HG02763 (cell line): ENCODE results near the gene CAMK2B.

Experiments used
- ATAC-seq: cut with Tn5 transposase; IDR thresholded peaks from one replicate; pipeline ENCODE4 v1.9.1; 2021; ENCODE audit warnings: mild to moderate bottlenecking, moderate library complexity; ENCODE audit not compliant: unreplicated experiment

CAMK2B gene

DNA sequence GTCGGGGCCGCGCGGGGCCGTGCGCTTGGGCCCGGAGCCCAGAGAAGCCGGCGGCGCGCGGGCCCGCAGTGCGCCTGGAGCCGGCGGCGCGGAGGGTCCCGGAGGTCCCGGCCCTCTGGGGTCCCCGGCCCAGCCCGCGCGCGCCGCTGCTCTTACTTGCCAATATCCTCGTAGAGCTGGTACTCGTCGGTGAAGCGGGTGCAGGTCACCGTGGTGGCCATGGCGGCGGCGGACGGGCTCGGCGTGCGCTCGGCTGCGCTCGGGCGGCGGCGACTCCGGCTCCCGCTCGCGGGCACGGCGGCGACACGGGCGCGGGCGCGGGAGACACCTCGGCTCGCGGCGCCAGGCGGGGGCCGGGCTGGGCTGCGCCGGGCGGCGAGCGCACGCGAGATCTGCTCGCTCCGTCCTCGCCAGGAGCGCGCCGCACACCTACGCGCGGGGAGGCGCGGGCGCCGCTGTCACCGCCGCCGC, at the start of gene CAMK2B:
TSS of gene CAMK2B (minus strand) at position 394 of the 471 bp plus-strand sequence. CDS start at position 221, 173 bp downstream.
- ATAC-seq = no peak

DNA sequence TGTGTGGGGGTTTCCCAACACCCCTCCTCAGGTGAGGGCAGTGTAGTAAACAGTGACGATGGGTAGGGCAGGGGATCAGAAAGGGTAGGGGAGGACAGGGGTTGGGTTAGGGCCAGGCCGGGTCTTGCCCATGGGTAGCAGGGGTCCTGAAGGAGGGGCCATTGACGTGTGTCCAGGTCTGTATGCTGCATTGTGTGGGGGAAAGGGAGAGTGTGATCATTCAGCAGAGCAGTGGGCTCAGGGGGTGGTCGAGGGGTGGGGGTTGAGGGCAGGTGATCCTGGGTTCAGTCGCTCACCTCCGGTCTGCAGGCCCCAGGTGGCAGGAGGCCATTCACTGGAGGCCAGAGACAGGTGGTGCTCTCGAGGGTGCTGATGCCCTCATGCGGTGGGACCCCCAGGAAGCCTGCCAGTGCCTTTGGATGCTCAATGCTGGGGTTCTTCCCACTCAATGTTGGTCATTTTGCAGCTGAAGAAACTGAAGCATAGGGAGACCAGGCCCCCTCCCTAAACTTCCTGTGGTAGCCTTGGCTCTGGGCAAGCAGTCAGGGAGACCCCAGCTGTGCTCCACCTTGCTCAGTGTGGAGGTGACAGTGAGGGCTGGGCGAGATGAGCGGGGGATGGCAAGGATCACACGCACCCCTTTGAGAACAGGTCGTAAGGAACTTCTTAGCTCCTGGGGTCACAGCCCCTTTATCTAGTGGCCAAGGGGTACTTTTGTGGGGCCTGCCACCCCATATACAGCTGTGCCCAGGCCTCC, 48.8 kb upstream of the CAMK2B start:
- no peak for ATAC-seq

DNA sequence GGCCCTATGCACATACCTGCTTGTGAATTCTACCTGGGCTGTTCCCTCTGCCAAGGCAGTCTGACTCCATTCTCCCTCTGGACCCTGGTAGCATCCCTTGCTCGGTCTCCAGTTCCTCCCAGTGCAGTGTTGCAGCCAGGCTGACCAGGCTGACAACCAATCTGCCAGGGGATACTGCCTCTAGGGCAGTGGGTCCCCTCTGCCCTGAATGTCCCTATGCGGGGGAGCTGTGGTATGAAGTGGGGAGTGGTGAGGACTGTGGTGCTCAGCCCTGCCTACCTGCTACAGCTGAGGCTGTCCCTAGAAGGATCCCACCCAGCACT, 48.0 kb upstream of the CAMK2B start:
- ATAC-seq = no peak

DNA sequence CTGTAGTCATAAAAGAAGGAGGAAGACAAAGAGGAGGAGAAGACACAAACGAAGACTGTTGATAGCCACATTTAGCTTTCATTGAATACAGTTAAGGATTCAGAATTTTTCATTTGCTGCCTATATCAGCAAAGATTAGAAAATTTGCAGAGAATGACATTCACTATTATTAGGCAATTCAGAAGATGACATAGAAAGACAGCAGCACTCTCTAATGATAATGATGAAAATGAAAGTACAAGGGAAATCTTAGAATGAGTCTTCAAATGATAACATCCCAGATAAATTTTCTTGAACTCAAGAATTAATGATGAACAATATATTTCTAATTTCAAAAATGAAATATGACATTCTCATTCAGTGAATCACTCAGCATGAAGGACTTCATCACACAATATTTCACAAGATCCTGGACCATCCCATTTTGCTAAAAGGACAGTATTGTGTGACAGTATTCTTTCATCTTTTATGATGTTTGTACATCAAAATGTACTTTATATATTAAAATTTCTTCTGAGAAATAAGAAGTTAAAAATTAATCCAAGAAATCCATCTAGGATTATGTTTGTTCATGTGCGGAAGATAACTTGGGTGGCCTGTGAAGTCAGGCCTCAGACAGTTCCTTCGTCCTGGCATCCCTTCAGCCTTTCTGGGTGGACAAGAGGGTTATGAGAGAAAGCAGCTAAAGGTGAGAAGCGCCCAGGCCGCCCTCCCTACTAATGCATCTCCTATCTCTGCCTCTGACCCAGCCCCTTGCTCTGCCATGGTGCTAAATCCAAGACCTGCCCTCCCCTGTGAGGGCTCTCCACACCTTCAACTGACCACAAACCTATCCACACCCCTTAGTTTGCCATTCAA, 47.4 kb upstream of the CAMK2B start:
- no peak for ATAC-seq

DNA sequence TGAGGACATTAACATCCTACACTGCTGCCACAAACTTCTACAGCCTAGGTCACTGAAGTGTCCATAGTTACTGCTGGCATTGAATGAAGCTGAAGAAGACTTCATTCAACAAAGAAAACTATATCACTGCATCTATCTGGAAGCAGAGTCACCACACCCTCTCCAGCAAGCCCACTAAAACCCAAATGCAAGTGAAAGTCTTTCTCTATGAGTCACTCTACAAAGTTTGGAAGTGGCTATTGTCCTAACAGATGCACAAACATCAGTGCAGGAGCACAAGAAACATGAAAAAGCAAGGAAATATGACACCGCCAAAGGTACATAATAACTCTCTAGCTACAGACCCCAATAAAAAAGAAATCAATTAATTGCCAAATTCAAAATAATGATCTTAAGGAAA, 43.5 kb upstream of the CAMK2B start:
- no peak for ATAC-seq

DNA sequence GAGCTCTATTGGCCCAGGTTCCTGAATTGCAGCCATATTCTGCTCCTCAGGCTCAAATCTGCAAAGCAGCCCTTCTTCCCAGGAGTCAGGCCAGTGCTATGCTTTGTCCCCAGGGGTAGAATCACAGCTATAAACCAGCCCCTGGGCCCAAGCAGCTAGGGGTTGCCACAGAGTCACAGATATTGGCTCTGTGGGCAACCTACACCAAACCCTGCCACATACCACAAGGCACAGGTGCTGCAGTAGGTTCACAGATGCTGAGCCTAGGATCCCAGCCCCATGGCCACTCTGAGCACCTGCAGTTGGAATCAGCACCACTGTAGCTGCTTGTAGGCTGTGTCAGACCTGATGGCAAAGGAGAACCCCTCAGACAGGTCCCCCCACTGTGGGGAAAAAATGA, 43.1 kb upstream of the CAMK2B start:
- ATAC-seq = no peak

DNA sequence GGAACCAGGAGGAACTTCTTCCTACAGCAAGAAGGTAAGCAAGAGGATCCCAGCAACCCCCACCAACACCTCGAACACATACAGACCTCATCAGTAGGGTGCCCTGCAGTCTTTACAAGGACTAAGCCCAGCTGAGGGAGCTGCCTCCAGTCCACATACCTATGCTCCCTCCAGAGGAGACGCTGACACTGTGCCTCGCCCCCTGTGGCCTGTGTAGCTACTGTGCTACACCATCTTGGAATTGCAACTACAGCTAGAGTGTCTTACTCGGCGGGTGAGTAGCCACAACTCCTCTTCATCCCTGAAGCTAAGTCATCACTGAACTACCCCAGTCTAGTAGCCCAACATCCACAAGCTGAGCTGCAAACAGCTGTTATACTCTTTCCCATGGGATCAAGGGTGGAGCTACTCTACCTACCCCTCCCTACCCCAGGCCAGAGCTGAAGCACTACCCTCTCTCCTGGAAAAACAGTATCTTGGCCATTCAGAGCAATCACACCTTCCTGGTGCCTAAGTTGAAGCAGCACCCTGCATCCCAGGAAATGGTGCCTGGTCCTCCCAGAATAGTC, 42.2 kb upstream of the CAMK2B start:
- ATAC-seq = no peak

DNA sequence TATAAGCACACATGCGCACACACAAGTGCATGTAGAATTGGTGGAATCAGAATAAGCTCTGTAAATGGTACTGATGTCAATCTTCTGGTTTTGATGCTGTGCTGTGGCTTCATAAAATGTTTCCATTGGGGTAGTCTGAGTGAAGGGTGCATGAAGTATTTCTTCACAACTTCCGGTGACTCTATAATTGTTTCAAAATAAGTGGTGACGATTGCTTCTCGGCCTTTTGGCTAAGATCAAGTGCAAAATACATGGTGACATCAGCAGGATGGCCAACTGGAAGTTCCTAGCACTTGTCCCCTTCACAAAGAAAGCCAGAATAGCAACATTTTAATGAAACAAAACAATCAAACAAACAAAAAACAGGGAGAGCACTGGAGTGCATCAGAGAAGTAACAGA, 41.6 kb upstream of the CAMK2B start:
- ATAC-seq = no peak

DNA sequence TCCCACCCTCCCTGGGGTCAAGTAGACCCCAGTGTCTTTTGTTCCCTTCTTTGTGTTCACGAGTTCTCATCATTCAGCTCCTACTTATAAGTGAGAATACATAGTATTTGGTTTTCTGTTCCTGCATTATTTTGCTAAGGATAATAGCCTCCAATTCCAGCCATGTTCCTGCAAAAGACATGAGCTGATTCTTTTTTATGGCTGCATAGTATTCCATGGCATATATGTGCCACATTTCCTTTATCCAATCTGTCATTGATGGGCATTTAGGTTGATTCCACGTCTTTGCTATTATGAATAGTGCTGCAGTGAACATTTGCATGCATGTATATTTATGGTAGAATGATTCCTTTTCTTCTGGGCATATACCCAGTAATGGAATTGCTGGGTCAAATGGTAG, 28.3 kb upstream of the CAMK2B start:
- ATAC-seq = no peak

DNA sequence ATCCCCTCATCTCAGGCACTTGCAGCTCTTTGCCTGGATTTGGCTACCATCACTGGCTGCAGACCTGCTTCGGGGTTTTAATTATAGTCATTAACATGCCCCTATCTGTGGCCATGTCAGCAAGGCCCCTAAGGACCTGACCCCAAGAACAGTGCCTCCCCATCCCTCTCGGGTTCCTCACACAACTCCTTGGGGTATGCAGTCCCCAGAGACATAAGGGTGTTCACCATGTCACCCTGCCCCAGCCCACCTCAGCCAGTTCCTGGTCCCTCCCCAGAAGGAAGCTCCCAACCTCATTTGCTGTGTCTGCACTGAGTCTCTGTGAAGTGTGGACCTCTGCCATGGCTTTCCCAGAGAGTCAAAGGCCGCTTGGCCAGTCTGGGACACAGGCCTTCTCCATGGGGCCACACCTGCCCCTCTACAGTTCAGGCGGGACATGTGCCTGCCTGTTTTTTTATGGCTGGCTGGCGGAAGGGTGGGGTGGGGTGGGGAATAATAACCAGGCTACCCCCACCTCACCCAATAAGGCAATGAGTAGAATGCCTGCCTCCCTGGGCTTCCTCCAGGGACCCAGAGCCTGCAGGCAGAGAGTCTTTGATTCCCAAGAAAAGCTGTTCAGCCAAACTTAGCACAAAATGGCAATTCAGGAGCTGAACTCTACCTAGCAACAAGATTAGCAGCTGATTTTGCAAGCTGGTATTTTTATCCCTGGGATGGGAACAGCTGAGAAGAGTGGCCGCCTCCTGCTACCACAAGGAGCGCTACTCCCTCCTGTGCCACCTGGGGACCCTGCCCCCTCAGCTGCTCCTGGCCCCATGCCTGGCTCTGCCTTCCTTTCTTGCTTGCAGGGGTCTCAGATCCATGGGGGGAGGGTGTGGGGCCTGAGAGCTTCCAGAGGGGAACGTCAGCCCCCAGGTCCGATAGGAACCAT, 23.7 kb upstream of the CAMK2B start:
- no peak for ATAC-seq

DNA sequence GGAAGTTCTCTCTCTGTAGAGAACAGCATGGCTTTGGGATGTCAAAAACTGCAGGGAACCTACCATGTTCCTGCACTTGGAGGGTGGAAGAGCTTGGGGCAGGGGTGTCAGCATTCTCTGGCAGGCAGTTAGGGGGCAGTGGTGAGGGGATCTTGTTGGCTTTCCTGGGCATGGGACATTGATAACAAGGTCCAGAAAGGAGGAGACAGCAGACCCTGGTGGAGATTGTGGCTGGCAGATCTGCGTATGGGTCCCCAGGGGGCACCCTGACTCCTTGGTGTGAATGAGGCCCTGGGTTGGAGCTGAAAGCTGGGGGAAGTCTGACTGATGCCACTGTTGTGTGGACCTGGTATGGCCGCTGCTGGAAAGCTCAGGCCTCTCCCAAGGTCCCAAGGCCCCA, 22.9 kb upstream of the CAMK2B start:
- no peak for ATAC-seq

DNA sequence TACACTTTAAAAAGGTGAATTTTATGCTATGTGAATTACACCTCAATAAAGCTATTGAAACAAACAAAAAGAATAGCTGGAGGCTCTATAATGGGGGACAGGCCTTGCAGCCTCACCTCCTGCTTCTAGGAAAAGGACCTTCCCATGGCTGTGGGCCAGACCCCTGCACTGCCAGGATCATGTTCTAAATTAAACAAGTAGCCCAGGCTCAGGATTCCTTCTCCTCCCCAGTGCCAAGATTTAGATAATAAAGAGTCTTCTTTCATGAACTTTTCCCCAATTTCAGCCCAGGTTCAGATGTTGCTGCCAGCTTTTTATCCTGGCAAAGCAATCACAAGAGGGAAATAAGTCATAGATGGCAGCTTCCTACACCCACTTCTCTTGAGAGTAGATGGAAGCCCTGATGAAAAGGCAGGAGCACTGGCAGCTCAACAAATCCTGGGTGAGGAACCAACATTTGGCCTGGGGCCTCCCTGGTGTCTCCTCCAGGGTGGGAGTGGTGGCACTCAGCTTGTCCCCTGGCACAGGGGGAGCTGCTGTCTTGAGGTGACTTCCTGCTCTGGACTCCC, 22.2 kb upstream of the CAMK2B start:
- no peak for ATAC-seq

DNA sequence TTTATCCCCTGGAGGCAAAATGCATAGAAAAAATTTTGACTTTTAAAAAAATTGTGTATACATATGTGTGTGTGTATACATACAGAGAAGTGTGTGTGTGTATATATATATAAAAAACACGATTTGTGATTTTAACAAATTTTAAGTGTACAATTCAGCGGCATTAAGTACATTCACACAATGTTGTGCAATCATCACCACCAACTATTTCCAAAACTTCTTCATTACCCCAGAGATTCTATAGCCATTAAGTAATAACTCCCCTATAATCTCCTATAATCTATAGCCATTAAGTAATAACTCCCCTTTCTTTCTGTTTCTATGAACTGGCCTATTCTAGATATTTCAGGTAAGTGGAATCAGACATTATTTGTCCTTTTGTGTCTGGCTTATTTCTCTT, 20.7 kb upstream of the CAMK2B start:
- no peak for ATAC-seq

DNA sequence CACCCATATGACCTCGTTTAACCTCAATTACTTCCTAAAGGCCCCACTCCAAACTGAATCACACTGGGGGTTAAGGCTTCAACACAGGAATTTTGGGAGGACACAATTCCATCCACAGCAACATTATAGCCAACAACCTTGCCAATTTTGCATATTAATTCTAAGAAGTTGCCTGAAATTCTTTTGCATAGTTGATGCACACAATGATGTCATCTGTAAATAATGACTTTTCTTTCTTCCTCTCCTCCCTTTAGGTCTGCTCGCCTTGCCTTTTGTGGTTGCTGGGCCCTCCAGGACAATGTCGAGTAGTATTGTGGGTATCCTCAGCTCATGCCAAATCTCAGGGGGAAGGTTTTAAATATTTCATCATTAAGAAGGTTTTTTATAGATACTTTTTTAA, 16.0 kb upstream of the CAMK2B start:
- ATAC-seq = no peak

DNA sequence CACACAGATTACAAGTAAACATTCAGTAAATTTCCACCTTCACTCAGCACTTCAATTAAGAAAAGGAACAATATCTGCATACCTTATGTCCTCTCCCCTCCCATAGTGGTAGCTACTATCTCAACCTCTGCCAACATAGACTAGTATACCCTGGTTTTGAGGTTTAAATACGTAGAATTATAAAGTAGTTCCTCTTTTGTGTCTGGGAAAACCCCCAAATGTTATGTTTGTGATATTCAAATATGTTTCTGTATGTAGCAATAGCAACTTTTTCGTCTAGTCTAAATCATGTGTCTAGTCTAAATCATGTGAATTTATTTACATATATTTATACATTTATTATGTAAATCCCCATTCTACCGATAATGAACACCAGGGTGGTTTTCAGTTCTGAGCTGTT, 13.2 kb upstream of the CAMK2B start:
- no peak for ATAC-seq

DNA sequence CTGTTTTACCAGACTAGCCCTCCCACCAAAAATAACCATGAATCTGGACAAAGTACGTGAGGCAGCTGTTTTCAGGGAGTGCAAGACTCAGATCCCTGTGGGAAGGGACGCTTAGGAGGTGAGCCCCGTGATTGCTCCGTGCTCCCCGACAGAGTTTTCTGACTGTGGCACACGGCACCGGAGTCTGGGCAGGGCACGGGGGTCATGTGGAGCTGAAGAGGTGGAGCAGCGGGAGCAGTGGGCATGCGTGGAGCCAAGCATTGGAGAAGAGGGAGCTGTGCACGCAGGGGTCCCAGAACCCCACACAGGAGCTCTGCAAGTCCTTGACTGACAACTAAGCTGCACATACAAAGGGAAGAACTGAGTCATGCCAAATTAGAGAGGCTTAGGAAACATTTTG, 11.1 kb upstream of the CAMK2B start:
- ATAC-seq = no peak

DNA sequence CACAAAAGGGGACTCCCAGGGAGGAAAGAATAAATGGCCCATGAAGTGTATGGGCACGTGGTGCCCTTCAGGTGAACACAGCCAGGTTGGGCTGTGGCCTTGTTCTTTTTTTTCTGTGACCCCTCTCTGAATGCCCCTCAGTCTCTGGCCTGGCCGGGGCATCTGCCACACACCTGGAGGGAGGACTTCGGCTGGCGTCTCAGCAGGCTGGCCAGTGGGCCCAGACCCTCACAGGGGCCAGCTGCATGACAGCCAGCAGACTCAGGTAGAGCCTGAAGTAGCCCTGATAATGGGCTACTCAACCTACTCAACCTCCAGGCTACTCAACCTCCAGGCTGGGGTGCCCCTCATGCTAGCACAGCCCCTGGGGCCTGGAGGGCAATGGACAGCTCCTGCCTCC, 9.8 kb upstream of the CAMK2B start:
- no peak for ATAC-seq

DNA sequence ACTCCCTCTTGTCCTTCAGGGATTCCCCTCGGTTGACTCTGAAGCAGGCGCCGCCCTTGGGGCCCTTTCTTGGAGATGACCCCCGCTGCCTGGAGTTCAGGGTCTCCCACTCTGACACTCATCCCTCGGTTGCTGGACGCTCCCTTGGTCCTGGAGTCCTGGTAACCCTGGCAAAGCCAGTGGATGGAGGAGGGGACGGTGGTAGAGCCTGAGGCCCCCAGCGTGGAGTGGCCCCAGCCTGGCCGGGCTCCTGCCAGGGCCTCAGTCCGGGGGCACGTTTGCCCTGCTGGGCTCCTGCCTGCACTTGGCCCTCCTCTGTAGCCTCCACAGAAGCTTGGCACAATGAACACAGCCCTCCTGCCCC, 9.3 kb upstream of the CAMK2B start:
- no peak for ATAC-seq

DNA sequence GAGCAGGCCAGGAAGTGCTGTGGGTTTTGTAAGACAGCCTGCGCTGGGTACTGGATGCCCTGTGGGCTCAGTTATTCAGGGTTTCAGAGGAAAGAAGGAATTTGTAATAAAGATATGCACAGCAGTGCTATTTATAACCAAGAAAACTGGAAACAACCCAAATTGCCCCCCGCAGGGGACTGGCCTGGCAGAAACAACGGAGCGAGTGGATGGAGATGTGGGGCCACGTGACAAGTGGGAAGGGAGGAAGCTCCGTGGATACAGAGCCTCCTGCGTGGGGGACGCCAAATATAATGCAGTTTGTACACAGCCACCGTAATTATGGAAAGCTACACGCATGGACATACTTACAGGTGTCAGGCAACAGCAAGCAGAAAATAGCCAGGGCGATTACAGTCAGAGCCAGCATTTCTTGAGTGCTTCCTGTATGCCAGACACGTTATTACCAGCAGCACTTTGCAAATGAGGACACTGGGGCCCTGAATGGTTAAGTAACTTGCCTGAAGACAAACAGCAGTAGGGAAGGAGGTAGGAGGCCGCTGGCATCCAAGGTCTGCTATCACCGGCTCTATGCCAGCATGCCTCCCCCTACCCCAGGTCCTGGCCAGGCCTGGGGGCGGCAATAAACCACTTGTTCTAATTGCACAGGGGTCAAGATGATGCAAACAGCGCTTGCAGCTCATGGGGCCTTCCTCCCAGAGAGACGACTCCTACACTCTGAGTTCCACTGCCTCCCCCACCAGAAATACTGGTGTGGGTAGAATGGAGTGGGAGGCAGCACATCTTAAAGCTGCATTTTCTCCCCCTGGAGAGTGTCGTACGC, 8.7 kb upstream of the CAMK2B start:
- ATAC-seq = no peak

DNA sequence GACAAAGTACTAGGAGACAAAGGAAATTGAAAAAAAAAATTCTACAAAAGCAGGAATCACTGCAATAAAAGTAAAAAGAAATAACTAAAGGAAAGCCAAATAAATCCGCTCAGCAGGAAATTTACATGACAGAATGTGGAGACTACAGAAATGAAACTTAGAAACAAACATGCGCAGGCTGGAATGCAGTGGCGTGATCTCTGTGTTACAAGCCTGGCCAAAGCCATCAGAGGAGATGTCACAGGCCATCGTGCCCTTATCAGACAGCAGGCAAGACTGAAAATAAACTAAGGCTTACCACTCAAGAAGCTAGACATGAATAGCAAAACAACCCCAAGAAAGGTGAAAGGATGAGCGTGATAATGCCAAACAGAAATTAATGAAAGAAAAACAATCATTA, 6.3 kb upstream of the CAMK2B start:
- ATAC-seq = no peak
